Measurements from ENCODE around the gene CES1. TPM values are rescaled to one million over a fixed set of nuclear protein-coding genes. Genes with fewer than 3 reads are reported as not detected.

Gene CES1
- total and polyA plus RNA-seq, 2 of the 8 experiments (the other 6 are each of a cell fraction or from before 2014, with no cell fraction given): 0.91 to 1.2 TPM

DNA sequence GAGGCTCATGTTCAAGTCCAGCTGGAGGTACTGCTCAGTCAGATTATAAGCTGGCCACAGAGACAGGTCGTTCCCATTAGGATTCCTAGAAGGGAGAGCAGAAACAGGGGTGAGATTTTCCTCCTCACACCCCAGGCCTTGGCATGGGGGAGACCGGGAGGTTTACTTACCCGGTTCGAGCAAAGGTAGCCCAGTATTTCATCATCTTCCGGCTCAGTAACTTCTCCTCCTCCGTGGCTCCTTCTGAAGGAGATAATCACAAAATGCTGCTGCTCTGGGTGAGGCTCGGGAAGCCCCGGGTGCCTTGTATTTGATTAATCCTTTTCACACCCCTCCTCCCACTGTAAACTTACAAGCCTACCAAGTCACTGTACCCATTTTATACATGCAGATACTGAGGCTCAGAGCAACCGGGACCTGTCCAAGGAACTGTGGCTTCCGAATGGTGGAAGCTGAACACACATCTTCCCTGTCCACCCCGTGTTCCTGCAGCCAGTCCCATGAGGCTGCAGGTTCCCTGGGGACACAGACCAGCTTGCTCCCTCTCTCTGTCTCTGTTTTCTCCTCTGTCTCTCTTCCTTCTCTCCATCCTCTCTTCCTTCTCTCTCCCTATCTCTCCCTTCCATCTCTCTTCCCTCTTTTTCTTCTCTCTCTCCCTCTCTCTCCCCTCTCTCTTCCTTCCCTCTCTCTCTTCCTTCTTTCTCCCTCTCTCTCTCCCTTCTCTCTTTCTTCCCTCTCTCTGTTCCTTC, 13.9 kb upstream of the CES1 start:
- Histone ChIP-seq H2AFZ (ENCODE audit: low read length) (peak overlapping the region; percentile 63; the same call in 1 of the 2 replicates), H3K27me3 (replicated peaks in 1 of 4; ENCODE audit: control insufficient read depth in 3 of 4, extremely low read depth in 1 of 4, insufficient read depth in 3 of 4, low read length in 3 of 4) (no peaks in the 10 kb centered on the region)
- no peak for FAIRE-seq

More for the DNA sequence above, 13.9 kb upstream of the CES1 start:
- H2BK15ac ChIP-seq (ENCODE audit: low read length): no peak overlapping the region
- no peak for DNase-seq (ENCODE audit: low read depth in 1 of 2, low spot score in 2 of 2)
- H2AK5ac ChIP-seq (ENCODE audit: low read depth, low read length): no peak overlapping the region
- no peaks in the 10 kb centered on the region for H3K9me3 ChIP-seq (ENCODE audit: insufficient read depth in 2 of 2, low read depth in 1 of 2, low read length in 1 of 2)
- no peak overlapping the region for H3K18ac ChIP-seq (ENCODE audit: extremely low read depth, low read length)
- CTCF ChIA-PET (ENCODE audit: partially characterized antibody): interaction anchor here (0.9 to 2.6 kb wide), 6 partner anchors 11 to 382 kb away, joined by 3 to 11 read pairs (median 4); no protein-coding TSS in a partner anchor
- H4K5ac ChIP-seq (ENCODE audit: insufficient read length, low read depth, low read length): no peak overlapping the region
- no peaks in the 10 kb centered on the region for H3K4me1 ChIP-seq (replicated peaks in 1 of 4; ENCODE audit: control insufficient read depth in 3 of 4, insufficient read depth in 4 of 4, low read length in 3 of 4)
- H3K79me1 ChIP-seq (ENCODE audit: low read depth, low read length): no peaks in the 10 kb centered on the region
- H4K20me1 ChIP-seq (replicated peaks in 1 of 2; ENCODE audit: control insufficient read depth in 1 of 2, insufficient read depth in 2 of 2, low read length in 2 of 2): no peaks in the 10 kb centered on the region
- no peak overlapping the region for H3K4ac ChIP-seq (replicated peaks; ENCODE audit: insufficient read length, low read depth, low read length)
- POLR2A ChIA-PET (ENCODE audit: partially characterized antibody): no interaction called here
- H3K4me3 ChIP-seq (ENCODE audit: extremely low read depth in 1 of 4, insufficient read depth in 2 of 4, low read depth in 3 of 4, low read length in 4 of 4): no peak overlapping the region
- H4K91ac ChIP-seq (replicated peaks; ENCODE audit: insufficient read length, low read length): no peak overlapping the region
- H4K8ac ChIP-seq (ENCODE audit: extremely low read depth, insufficient read depth, low read length): no peak overlapping the region
- H3K9ac ChIP-seq (replicated peaks in 1 of 4; ENCODE audit: extremely low read depth in 1 of 4, low read depth in 3 of 4, low read length in 3 of 4): no peak overlapping the region
- peak; percentile 79; the same call in 1 of the 2 replicates for TF ChIP-seq KDM1A (IDR thresholded peaks at IDR 0.05; ENCODE audit: borderline replicate concordance, low read length)
- TF ChIP-seq EP300 (IDR thresholded peaks at IDR 0.05; ENCODE audit: borderline replicate concordance in 1 of 2, low read depth in 2 of 2, low read length in 2 of 2): no peak
- TF ChIP-seq, protein P1, sequence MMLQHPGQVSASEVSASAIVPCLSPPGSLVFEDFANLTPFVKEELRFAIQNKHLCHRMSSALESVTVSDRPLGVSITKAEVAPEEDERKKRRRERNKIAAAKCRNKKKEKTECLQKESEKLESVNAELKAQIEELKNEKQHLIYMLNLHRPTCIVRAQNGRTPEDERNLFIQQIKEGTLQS (IDR thresholded peaks at IDR 0.05; ENCODE audit: insufficient read depth, low read depth, low read length): no peak
- H3K4me2 ChIP-seq (ENCODE audit: insufficient read depth in 1 of 2, low read depth in 2 of 2, low read length in 2 of 2): no peak overlapping the region
- H3K14ac ChIP-seq (ENCODE audit: insufficient read length): no peak overlapping the region
- no peak overlapping the region for H2BK5ac ChIP-seq (ENCODE audit: low read depth, low read length)
- H3K23me2 ChIP-seq (ENCODE audit: low read depth, low read length): no peaks in the 10 kb centered on the region; the same call in 1 of the 2 replicates
- H3K27ac ChIP-seq (ENCODE audit: low read depth, low read length): no peak overlapping the region
- H2BK120ac ChIP-seq (replicated peaks; ENCODE audit: low read depth, low read length): no peak overlapping the region
- H3K79me2 ChIP-seq (ENCODE audit: control insufficient read depth in 1 of 2, insufficient read depth in 2 of 2, low read length in 2 of 2): no peaks in the 10 kb centered on the region
- WGBS, 2 experiments (ENCODE audit: extremely low coverage in 1 of 2, insufficient coverage in 1 of 2, insufficient read length in 1 of 2, insufficient replicate concordance in 2 of 2, low coverage in 1 of 2, low lambda C conversion rate in 2 of 2, missing lambda C conversion rate in 1 of 2): 81% methylated on average over 11 of the region's 11 CpGs; no CpG with 5 or more reads in 1 of the 2 experiments
- H3K56ac ChIP-seq (replicated peaks; ENCODE audit: insufficient read length, low read depth, low read length): no peak overlapping the region
- H3K36me3 ChIP-seq (ENCODE audit: control insufficient read depth in 2 of 4, insufficient read depth in 4 of 4, low read length in 3 of 4): no peaks in the 10 kb centered on the region
- no peak overlapping the region for H2BK12ac ChIP-seq (ENCODE audit: low read depth, low read length)
- no peak overlapping the region for H3K23ac ChIP-seq (ENCODE audit: insufficient read length)
- no peak overlapping the region; the same call in 1 of the 2 replicates for H2BK20ac ChIP-seq (ENCODE audit: low read length)

Measured in H1 (cell line).